ENCODE results near the gene KAT7.

Gene KAT7

GRCh38 chr17:49832840-49833599, 44.5 kb downstream of the KAT7 start:
- DNase-seq = no peak
- TF ChIP-seq GATA1 (IDR thresholded peaks at IDR 0.05; ENCODE audit: low read depth, low read length) = no peak
- TF ChIP-seq POLR2A (IDR thresholded peaks at IDR 0.05; ENCODE audit: low read length) = no peak

GRCh38 chr17:49834118-49834743, 45.8 kb downstream of the KAT7 start:
- no peak for DNase-seq
- TF ChIP-seq POLR2A (IDR thresholded peaks at IDR 0.05; ENCODE audit: low read length) (no peak), GATA1 (IDR thresholded peaks at IDR 0.05; ENCODE audit: low read depth, low read length) (no peak)

- no peak for DNase-seq
- no peak for TF ChIP-seq POLR2A (IDR thresholded peaks at IDR 0.05; ENCODE audit: low read length)
- no peak for TF ChIP-seq GATA1 (IDR thresholded peaks at IDR 0.05; ENCODE audit: low read depth, low read length)
Measured at GRCh38 chr17:49835472-49835871, 47.0 kb downstream of the KAT7 start.

- TF ChIP-seq GATA1 (IDR thresholded peaks at IDR 0.05; ENCODE audit: low read depth, low read length) = no peak
- no peak for TF ChIP-seq POLR2A (IDR thresholded peaks at IDR 0.05; ENCODE audit: low read length)
- no peak for DNase-seq
Measured at GRCh38 chr17:49836111-49837030, 47.9 kb downstream of the KAT7 start.

DNA sequence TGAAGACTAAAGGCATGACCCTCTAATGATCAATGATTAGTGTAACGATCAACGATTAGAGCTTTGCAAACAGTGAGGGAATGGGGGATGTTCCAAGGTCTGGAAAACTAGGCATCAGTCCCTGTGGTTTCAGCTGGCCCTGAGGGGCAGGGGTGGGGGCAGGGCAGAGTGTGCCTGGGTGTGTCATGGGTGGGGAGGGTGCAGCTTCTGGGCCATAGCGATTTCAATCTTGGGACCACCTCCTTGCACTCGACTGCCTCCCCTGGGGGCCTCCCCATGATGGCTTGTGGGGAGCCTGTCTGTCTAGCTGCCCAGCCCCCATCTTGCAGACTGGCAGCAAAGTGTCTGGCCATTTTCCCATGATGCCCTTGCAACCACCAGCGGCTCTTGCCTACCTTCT, 51.0 kb downstream of the KAT7 start:
- TF ChIP-seq POLR2A (IDR thresholded peaks at IDR 0.05; ENCODE audit: low read length) = no peak
- TF ChIP-seq GATA1 (IDR thresholded peaks at IDR 0.05; ENCODE audit: low read depth, low read length) = no peak
- DNase-seq = peak; percentile 40 to 47

- no peak for DNase-seq
- TF ChIP-seq GATA1 (IDR thresholded peaks at IDR 0.05; ENCODE audit: low read depth, low read length) = no peak
- TF ChIP-seq POLR2A (IDR thresholded peaks at IDR 0.05; ENCODE audit: low read length) = no peak
Measured at GRCh38 chr17:49841548-49841947, 53.1 kb downstream of the KAT7 start.

DNA sequence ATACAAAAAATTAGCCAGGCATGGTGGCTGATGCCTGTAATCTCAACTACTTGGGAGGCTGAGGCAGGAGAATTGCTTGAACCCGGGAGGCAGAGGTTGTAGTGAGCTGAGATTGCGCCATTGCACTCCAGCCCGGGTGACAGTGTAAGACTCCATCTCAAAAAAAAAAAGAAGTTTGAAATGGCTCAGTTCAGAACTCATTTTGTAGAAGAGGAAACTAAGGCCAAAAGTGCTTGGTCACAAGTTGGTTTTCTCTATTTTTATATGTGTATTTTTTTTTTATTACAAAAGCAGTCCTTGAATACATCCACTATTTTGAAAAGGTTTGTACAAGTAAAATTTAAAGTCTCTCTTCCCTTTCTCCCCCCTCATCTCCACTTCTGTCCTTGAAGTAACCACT, 53.9 kb downstream of the KAT7 start:
- DNase-seq = no peak
- no peak for TF ChIP-seq POLR2A (IDR thresholded peaks at IDR 0.05; ENCODE audit: low read length)

GRCh38 chr17:49842846-49843245, 54.4 kb downstream of the KAT7 start:
- TF ChIP-seq GATA1 (IDR thresholded peaks at IDR 0.05; ENCODE audit: low read depth, low read length) (no peak), POLR2A (IDR thresholded peaks at IDR 0.05; ENCODE audit: low read length) (no peak)
- no peak for DNase-seq

GRCh38 chr17:49843774-49844350, 55.4 kb downstream of the KAT7 start:
- peak; percentile 48 to 64 for DNase-seq
- TF ChIP-seq GATA1 (IDR thresholded peaks at IDR 0.05; ENCODE audit: low read depth, low read length) (no peak), POLR2A (IDR thresholded peaks at IDR 0.05; ENCODE audit: low read length) (no peak)

DNA sequence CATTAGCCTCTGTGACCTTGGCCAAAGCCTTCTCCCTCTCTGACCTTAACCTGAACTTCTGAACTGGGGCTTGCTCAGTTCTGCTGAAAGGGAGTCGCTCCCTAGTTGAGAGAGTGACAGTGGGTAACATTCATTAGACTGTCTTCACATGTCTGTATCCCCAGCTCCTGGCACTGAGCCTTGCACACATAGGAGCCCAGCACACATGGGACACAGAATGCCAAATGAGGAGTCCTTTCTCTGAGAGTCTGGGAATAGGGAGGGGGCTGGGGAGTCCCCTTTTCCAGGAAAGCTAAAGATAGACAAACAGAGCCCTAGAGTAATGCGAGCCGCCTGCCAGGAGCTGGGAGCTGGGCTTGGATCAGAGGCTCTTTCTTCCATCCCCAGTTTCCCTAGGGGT, 56.8 kb downstream of the KAT7 start:
- TF ChIP-seq GATA1 (IDR thresholded peaks at IDR 0.05; ENCODE audit: low read depth, low read length) (no peak), POLR2A (IDR thresholded peaks at IDR 0.05; ENCODE audit: low read length) (no peak)
- no peak for DNase-seq

DNA sequence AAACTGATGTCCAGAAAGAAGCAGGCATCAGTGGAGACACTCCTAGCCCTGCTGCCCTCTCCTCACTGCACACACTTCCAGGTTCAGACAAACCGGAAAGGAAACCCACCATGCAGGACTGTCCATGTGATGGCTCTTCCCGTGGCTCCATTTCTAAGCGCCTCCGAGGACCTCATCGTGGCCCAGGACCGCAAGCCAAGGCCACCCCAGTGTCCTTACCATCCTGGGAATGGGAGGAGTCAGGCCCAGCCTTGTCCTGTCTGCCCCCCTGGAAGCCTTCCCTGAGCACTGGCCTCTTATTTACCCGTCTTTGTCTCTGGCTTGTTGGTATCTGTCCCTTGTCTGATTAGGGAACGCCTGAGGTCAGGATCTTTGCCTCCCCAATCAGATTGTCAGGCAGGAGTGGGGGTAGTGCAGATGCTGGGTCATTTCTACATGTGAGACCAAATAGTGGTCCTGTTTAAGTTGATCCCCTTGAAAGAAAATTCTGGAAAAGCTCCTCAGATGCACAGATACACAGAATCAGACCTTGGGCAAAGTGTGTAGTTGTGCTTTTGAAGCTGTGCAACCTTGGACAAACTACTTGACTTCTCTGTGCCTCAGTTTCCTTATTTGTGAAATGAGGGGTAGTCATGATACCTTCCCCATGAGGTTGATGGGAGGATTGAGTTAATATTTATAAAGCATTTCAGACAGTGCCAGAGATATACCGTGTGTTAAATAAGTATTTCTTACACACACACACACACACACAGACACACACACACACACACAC, 58.6 kb downstream of the KAT7 start:
- DNase-seq = no peak
- TF ChIP-seq POLR2A (IDR thresholded peaks at IDR 0.05; ENCODE audit: low read length) (no peak), GATA1 (IDR thresholded peaks at IDR 0.05; ENCODE audit: low read depth, low read length) (no peak)

GRCh38 chr17:49848019-49848473, 59.6 kb downstream of the KAT7 start, which contains the start of gene TAC4:
TAC4 (minus strand) TSS chr17:49848069; CDS start chr17:49848017, 52 bp downstream.
- no peak for TF ChIP-seq POLR2A (IDR thresholded peaks at IDR 0.05; ENCODE audit: low read length)
- TF ChIP-seq GATA1 (IDR thresholded peaks at IDR 0.05; ENCODE audit: low read depth, low read length) = no peak
- no peak for DNase-seq

DNA sequence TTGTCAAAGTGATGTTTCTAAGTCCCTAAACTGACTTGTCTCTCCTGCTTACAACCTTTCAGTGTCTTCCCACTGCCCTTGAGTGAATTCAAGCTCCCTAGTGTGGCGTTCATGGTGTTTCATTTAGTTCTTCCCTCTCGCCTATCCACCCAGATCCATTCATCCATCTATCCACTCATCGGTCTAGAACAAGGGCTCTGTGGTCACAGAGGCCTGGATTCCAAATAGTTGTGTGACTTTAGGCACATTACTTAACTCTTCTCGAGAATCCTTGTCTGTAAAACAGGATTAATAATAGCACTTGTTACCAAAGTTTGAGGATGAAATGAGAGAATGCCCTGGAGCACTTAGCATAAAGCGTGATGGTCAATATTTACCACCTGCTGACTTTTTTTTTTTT, 60.3 kb downstream of the KAT7 start:
- DNase-seq = no peak
- no peak for TF ChIP-seq GATA1 (IDR thresholded peaks at IDR 0.05; ENCODE audit: low read depth, low read length)
- no peak for TF ChIP-seq POLR2A (IDR thresholded peaks at IDR 0.05; ENCODE audit: low read length)

All from erythroblast (primary cell).